ENCODE measurements around the gene ARHGEF7.

DNA sequence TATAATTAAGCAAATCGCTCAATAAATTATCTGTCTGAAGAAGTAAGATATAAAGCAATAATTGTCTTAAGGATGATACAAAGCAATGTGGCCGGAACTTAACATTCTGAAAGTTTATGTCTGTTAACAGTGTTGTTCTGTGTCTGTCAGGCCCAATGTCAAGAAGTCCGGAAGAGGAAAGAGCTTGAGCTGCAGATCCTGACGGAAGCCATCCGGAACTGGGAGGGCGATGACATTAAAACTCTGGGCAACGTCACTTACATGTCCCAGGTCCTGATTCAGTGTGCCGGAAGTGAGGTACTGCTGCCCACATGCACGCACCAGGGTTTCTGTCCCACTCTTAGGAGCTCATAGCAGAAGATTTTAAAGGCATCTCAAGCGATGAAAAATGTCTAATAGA lies 160.3 kb downstream of the ARHGEF7 start:
- TF ChIP-seq NFYB (CRISPR knock-in tag; conservative IDR thresholded peaks at IDR 0.05; ENCODE audit: low read depth) (no peak), GTF2I (CRISPR knock-in tag; conservative IDR thresholded peaks at IDR 0.05) (no peak), ZNF263 (CRISPR knock-in tag; IDR thresholded peaks at IDR 0.05; ENCODE audit: low read depth) (no peak), JUN (CRISPR knock-in tag; IDR thresholded peaks at IDR 0.05) (no peak), ZNF138 (CRISPR knock-in tag; conservative IDR thresholded peaks at IDR 0.05) (no peak)
- TF ChIP-seq, protein P1, sequence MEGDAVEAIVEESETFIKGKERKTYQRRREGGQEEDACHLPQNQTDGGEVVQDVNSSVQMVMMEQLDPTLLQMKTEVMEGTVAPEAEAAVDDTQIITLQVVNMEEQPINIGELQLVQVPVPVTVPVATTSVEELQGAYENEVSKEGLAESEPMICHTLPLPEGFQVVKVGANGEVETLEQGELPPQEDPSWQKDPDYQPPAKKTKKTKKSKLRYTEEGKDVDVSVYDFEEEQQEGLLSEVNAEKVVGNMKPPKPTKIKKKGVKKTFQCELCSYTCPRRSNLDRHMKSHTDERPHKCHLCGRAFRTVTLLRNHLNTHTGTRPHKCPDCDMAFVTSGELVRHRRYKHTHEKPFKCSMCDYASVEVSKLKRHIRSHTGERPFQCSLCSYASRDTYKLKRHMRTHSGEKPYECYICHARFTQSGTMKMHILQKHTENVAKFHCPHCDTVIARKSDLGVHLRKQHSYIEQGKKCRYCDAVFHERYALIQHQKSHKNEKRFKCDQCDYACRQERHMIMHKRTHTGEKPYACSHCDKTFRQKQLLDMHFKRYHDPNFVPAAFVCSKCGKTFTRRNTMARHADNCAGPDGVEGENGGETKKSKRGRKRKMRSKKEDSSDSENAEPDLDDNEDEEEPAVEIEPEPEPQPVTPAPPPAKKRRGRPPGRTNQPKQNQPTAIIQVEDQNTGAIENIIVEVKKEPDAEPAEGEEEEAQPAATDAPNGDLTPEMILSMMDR (IDR thresholded peaks at IDR 0.05): no peak
- TF ChIP-seq, protein P2, sequence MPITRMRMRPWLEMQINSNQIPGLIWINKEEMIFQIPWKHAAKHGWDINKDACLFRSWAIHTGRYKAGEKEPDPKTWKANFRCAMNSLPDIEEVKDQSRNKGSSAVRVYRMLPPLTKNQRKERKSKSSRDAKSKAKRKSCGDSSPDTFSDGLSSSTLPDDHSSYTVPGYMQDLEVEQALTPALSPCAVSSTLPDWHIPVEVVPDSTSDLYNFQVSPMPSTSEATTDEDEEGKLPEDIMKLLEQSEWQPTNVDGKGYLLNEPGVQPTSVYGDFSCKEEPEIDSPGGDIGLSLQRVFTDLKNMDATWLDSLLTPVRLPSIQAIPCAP (CRISPR knock-in tag; IDR thresholded peaks at IDR 0.05): no peak
- TF ChIP-seq, protein P3, sequence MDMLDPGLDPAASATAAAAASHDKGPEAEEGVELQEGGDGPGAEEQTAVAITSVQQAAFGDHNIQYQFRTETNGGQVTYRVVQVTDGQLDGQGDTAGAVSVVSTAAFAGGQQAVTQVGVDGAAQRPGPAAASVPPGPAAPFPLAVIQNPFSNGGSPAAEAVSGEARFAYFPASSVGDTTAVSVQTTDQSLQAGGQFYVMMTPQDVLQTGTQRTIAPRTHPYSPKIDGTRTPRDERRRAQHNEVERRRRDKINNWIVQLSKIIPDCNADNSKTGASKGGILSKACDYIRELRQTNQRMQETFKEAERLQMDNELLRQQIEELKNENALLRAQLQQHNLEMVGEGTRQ (CRISPR knock-in tag; IDR thresholded peaks at IDR 0.05): no peak
- TF ChIP-seq, protein P4, sequence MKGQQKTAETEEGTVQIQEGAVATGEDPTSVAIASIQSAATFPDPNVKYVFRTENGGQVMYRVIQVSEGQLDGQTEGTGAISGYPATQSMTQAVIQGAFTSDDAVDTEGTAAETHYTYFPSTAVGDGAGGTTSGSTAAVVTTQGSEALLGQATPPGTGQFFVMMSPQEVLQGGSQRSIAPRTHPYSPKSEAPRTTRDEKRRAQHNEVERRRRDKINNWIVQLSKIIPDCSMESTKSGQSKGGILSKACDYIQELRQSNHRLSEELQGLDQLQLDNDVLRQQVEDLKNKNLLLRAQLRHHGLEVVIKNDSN (CRISPR knock-in tag; IDR thresholded peaks at IDR 0.05): no peak
